Stimulated activated CD4-positive, alpha-beta T cell treated with anti-CD3 and anti-CD28 coated beads, Interleukin-12 subunit alpha, Interleukin-12 subunit beta, amount 100 ng/mL, for 48 hours (primary cell): Measurements from ENCODE around the gene PDAP1.
"Not testable (repeated sequence)": the region's sequence is repeated elsewhere in the genome, so short reads cannot be mapped to it uniquely, and the experiment has no call there.

Experiments
- DNase-seq, 3 donors: peaks; one replicate each; pipeline ENCODE4 v3.0.0-alpha.2; 2020; ENCODE audit warnings: low read depth in 2 of 3, low spot score in 1 of 3

Gene PDAP1

GRCh38 chr7:99355098-99355497 lies 53.3 kb downstream of the PDAP1 start:
- no peak for DNase-seq

GRCh38 chr7:99352247-99352646 lies 56.1 kb downstream of the PDAP1 start:
- DNase-seq, result no peak

GRCh38 chr7:99350641-99351040 lies 57.8 kb downstream of the PDAP1 start:
- DNase-seq, result not testable (repeated sequence)
